Left kidney (tissue), 2 donors: ENCODE data around the gene PPIG. TPM values are rescaled to one million over a fixed set of nuclear protein-coding genes. Genes with fewer than 3 reads are reported as not detected.
"Not testable (repeated sequence)": the region's sequence is repeated elsewhere in the genome, so short reads cannot be mapped to it uniquely, and the experiment has no call there.

Source experiments
- DNase-seq: peaks from one replicate; pipeline ENCODE4 v3.0.0-alpha.2; 2013
- polyA plus RNA-seq: library from polyadenylated mRNA; unstranded; fragments of 120-200 nt; gene quantifications from one replicate; pipeline ENCODE4 v1.2.1, GENCODE V29; 2013; ENCODE audit not compliant: insufficient read length

PPIG gene
- polyA plus RNA-seq, 1 donor = 111 TPM

DNA sequence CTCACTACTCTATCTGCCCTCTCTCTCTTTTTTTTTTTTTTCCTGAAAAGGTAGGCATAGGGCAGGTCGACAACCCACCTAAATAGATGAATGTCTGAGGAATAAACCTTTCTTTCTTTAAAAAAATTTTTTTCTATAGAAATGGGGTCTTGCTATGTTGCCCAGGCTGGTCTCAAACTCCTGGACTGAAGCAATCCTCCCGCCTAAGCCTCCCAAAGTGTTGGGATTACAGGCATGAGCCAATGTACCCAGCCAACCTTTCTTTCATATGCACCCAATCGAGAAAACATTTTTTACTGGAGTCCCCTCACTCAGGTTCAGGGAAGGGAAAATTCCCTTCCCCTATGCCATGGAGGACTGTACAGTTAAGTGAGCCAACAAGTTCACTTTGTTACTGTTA, 79.1 kb downstream of the PPIG start:
- no peak for DNase-seq

DNA sequence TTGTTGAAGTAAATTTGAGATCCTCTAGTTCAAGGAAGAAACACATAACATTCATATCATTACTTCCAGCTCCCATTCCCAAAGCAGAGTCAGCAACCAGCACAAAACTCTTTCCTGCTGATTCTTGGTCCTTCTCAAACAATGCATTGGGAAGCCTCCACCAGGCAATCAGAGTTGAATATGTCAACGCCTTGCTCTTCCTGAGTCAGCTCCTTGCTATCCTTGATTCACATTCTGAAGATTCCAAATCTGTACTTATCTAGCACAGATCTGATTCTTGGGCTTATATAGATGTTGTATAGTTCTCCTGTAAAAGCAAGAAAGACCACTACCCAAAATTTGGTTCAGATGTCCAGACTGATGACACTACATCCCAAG, 80.4 kb downstream of the PPIG start:
- no peak for DNase-seq

DNA sequence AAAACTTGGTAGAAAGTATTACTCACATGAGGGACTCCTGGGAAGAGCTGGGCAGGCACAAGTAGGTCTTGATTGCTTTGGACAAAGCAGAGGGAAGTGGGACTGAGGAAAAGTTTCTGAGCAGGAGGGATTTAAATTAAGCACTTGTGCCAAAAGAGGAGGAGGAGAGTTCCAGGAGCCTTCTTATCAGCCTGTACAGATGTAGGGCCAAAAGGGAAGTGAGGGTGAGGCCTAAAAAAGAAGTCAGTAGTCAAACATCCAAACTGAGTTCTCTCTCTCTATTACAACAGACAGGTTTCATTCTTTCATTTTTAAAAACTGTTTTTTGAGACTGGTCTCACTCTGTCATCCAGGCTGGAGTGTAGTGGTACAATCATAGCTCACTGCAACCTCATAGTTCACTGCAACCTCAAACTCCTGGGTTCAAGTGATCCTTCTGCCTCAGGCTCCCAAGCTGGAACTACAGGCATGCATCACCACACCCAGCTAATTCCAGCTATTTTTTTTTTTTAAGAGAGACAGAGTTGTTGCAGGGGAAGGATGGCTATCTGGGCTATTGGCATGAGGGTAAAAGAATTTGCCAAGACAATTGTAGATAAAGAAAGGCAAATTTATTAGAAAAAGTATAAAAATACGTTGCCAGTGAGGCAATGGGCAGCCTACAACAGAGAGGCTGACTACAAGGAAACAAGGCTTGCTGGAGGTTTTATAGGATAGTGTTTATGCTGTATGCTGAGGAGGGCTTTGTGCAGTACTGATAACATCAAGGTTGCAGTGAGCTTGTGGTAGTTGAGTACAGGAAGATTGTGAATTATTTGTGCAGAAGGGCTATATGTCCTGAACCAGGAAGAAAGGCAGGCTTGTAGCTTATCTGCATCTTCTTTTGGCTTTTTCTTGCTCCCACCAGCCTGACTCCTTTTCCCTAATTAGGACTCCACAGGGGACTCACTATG, 81.1 kb downstream of the PPIG start:
- DNase-seq = no peak

DNA sequence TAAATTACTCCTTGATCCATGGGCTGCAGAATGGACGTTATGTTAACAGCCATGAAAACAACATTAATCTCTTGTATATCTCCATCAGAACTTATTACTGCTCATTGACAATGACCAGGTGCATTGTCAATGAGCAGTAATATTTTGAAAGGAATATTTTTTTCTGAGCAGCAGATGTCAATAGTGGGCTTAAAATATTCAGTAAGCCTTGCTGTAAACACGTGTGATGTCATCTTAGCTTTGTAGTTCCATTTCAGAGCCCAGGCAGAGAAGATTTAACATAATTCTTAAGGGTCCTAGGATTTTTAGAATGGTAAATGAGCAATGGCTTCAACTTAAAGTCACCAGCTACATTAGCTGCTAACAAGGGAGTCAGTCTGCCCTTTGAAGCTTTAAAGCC, 83.4 kb downstream of the PPIG start:
- DNase-seq = no peak

DNA sequence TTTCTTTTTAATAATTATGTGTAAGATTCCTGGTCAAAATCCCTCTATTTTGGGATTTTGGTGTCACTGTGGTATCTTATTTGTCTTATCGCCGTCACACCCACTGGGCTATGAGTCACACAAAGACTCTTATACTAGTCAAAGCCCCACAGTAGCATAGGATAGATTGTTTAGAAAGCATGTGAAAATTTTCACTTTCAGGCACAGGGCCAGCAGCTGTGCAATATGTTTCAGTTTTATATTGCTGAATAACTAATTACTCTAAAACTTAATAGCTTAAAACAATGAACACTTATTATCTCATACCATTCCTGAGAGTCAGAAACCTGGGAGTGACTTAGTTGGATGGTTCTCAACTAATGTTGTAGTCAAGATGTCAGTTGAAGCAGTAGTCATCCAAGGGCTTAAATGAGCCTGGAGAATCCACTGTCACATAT, 86.1 kb downstream of the PPIG start:
- no peak for DNase-seq

DNA sequence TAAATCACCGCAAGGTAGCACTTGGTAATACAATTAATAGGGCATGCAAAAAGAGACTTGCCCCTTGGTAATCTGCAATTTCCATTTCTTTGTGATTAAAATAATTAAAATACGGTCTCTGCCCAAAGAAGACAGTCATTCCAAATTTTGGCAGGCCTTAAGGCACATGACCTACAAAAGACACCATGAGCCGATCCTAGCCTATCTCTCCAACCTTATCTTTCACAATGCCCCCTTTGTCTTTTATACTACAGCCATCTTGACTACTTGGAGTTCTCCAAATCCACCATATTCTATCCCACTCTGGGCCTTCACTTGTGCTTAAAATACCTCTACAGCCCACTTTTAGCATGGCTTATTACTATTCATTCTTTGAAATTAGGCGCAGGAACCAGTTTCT, 86.8 kb downstream of the PPIG start:
- DNase-seq = no peak

DNA sequence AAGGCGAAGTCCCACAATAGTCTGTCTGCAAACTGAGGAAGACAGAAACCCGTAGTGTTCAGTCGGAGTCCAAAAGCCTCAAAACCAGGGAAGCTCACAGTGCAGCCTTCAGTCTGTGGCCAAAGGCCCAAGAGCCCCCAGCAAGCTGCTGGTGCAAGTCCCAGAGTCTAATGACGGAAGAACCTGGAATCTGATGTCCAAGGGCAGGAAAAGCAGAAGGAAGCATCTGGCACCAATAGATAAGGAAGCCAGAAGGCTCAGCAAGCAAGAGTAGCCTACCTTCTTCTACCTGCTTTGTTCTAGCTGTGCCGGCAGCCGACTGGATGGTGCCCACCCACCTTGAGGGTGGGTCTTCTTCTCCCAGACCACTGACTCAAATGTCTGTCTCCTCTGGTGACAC, 88.3 kb downstream of the PPIG start:
- DNase-seq = no peak

DNA sequence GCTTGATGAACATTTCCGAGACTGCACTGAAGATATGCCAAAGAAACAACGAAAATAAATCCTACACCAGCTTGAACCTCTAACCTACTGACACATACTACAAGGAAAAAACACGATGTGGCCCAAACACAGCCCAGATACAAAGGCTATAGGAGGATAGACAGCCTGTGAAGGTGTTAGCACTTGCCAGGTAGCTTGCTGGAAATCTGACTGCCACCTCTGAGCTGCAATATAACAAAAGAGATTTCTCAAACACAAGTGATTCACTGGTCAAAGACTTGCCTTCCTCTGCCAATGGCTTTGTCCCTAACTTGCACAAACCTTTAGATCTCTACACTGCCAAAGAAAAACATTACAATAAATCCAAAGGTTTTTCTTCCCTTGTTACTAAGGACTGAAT, 89.0 kb downstream of the PPIG start:
- DNase-seq = no peak

DNA sequence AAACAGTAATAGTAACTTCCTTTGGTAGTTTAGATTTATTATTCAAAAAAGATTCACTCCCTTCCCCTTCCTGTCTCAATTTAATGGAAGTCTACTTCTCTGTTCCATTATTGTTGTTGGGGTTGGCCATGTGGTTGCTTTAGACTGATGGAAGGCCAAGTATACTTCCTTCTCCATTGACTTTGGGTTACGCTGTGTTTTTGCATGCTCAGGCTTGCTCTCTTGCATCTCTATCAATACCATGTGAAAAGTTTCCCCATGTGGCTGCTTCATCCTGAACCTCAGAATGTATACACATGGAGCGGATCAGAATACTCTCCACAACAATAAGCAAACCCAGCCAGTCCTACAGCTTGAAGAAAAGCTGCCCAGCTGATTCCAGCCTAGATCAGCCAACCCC, 89.8 kb downstream of the PPIG start:
- no peak for DNase-seq

DNA sequence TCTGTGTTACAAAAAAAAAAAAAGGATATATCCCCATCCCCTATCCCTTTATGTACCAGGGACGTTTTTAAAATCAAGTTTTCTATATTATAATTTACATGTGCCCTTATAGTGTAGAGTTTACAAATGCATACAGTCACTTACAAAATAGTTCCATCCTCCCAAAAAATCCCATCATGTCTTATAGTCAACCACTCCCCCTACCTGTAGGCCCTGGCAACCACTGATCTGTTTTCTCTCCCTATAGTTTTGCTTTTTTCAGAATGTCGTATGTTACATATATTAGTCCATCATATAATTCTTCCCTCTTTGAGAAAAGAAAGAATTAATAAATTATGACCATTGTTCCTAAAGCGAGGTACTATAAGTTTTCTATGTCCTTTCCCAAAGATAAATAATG, 92.2 kb downstream of the PPIG start:
- no peak for DNase-seq

DNA sequence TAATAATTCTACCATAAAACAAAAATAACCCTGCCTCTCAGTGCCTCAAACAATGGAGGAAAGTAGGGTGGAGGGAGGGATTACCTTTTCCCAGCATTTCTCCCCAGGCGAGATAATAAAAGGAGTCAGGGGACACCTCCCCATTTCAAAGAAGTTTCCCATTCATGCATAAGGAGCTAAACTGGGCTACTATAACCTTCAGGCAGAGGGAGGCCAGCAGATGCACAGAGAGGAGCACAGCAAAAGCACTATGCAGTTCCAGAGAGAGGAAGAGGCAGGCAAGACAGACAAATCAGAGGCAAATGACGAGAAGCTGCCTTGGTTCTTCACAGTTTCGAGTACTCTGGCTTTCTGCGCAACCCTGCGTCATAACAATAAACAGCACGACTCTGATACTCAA, 92.7 kb downstream of the PPIG start:
- DNase-seq = no peak

DNA sequence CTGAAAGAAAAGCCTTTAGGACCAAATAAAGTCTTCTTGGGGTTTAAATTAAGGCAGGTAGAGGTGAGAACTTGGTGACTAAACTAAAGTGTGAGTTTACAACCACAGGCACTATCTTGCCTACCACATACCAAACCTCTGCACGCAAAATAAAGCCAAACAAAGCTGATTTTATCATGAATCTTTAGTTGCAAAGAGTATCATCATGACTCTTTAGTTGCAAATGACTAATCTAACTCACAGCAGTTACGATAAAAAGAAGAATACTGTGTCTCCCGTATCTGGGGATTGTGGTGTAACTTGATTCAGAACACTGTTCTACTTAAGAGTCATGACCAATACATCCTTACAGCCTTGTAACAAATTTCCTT, 98.9 kb downstream of the PPIG start:
- no peak for DNase-seq

DNA sequence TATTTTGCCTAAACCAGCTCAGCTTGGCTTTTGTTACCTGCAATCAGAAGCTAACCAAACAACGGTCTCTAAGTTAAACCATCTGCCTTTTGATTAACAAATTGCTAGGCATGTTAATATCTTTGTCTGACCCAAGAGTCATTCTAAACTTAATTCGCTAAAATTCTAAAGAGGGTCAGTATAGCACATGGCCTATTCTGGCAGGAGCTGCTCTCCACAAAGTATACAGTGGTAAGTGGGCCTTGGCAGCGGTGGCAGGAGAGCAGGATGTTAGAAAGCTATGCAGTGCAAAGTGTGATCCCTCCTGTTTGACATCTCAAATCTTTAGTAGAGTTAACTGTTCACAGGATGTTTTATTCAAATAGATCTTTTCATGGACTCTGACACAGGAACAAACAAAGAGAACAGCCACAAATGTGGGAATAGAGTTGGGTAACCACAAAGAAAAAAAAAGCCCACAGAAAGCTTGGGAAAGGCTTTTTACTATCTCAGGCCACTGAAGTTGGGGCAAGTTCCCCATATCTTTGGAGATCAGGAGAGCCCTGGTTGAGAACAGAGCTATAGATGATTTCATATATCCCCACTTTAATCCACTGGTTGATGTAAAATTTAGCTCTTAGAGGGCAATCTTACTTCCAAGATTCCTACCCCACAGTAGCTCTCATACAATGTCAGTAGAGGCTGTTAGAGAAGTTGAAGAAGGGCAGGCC, 99.4 kb downstream of the PPIG start:
- no peak for DNase-seq

DNA sequence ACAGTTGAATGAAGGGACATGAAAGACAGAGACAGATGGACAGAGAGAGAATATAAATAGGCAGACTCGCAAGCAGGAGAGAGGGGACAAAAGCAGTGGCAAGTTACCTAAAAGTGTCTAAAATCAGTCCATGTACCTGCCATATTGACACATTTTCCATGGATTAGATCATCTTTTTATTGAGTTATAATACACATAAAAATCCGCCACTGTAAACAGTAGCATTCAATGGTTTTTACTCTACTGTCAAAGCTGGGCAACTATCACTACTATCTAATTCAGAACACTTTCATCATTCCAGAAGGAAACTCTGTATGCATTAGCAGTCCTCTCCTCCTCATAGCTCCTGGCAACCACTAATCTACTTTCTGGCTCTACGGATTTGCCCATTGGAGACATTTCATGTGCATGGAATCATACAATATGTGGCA, 100.0 kb downstream of the PPIG start:
- DNase-seq = no peak

DNA sequence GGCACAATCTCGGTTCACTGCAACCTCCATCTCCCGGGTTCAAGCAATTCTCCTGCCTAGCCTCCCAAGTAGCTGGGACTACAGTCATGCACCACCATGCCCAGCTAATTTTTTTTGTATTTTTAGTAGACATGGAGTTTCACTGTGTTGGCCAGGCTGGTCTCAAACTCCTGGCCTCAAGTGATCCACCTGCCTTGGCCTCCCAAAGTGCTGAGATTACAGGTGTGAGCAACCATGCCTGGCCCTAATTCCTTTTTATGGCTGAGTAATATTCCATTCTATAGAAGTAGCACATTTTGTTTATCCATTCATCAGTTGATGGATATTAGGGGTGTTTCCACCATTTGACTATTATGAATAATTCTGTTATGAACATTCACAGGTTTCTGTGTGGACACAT, 100.6 kb downstream of the PPIG start:
- DNase-seq = not testable (repeated sequence)

DNA sequence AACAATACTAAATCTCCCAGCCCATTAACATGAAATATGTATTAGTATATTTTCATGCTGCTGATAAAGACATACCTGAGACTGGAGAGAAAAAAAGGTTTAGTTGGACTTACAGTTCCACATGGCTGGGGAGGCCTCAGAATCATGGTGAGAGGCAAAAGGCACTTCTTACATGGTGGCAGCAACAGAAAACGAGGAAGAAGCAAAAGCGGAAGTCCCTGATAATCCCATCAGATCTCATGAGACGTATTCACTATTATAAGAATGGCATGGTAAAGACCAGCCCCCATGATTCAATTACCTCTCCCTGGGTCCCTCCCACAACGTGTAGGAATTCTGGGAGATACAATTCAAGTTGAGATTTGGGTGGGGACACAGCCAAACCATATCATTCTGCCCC, 102.7 kb downstream of the PPIG start:
- DNase-seq = not testable (repeated sequence)

DNA sequence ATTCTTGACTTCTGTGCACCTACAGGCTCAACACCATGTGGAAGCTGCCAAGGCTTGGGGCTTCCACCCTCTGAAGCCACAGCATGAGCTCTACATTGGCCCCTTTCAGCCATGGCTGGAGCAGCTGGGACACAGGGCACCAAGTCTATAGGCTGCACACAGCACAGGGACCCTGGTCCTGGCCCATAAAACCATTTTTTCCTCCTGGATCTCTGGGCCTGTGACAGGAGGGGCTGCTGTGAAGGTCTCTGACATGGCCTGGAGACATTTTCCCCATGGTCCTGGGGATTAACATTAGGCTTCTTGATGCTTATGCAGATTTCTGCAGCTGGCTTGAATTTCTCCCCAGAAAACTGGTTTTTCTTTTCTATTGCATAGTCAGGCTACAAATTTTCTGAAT, 103.8 kb downstream of the PPIG start:
- DNase-seq = not testable (repeated sequence)

DNA sequence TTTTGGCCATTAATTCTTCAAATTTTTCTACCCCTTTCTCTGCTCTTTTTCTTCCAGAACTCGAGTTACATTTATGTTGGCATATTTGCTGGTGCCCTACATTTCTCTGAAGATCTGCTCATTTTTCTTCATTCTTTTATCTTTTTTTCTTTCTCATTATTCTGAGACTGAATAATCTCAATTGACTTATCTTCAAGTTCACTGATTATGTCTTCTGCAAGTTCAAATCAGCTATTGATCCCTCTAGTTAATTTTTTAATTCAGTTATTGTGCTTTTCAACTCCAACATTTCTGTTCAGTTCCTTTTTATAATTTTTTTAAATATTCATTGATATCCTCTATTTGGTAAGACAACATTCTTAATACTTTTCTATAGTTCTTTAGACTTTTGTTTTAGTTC, 106.8 kb downstream of the PPIG start:
- DNase-seq = no peak

Other genes with a start within 250 kb of the PPIG start
- 223 TPM for gene LRP2, start 221.8 kb upstream of the PPIG start, polyA plus RNA-seq
- 17.0 TPM for gene BBS5, start 104.9 kb upstream of the PPIG start, polyA plus RNA-seq
- gene KLHL41, start 74.6 kb upstream of the PPIG start, polyA plus RNA-seq = 1.9 TPM
- gene FASTKD1, start 10.5 kb upstream of the PPIG start, polyA plus RNA-seq = 49.0 TPM
- 2.9 TPM for gene CFAP210, start 110.1 kb downstream of the PPIG start, polyA plus RNA-seq
- gene PHOSPHO2, start 110.1 kb downstream of the PPIG start, polyA plus RNA-seq = 21.7 TPM
- 43.1 TPM for gene KLHL23, start 149.5 kb downstream of the PPIG start, polyA plus RNA-seq
- gene SSB, start 214.5 kb downstream of the PPIG start, polyA plus RNA-seq = 201 TPM
- gene METTL5, start 240.6 kb downstream of the PPIG start, polyA plus RNA-seq = 55.1 TPM
- gene UBR3, start 243.1 kb downstream of the PPIG start, polyA plus RNA-seq = 48.3 TPM